Erythroblast (primary cell): ENCODE measurements around the gene PKN1.
A peak's percentile ranks its signal among the peaks of the same experiment; 100 is the strongest.
"Not testable (repeated sequence)": the region's sequence is repeated elsewhere in the genome, so short reads cannot be mapped to it uniquely, and the experiment has no call there.

Experiments
- DNase-seq, 2 experiments: peaks; one replicate each; lab custom pipeline; 2025; lab: John Stamatoyannopoulos, UW
- GATA1 ChIP-seq: IDR thresholded peaks from 2 replicates; pipeline ENCODE4 v1.6.1; 2011; ENCODE audit warnings: low read depth, mild to moderate bottlenecking, control low read depth, low read length, moderate library complexity
- POLR2A ChIP-seq: IDR thresholded peaks from 2 replicates; pipeline ENCODE4 v1.6.1; 2011; ENCODE audit warnings: mild to moderate bottlenecking, low read length

The PKN1 gene

GRCh38 chr19:14402332-14403144 is 30.6 kb upstream of the PKN1 start:
- TF ChIP-seq POLR2A = no peak
- TF ChIP-seq GATA1 = no peak

GRCh38 chr19:14403145-14403930 is 29.8 kb upstream of the PKN1 start:
- not testable (repeated sequence) for DNase-seq

More at GRCh38 chr19:14402332-14403144, 30.6 kb upstream of the PKN1 start:
- peak; percentile 39 to 73 for DNase-seq

GRCh38 chr19:14404312-14404711 is 28.8 kb upstream of the PKN1 start:
- TF ChIP-seq POLR2A (no peak), GATA1 (no peak)
- no peak for DNase-seq

DNA sequence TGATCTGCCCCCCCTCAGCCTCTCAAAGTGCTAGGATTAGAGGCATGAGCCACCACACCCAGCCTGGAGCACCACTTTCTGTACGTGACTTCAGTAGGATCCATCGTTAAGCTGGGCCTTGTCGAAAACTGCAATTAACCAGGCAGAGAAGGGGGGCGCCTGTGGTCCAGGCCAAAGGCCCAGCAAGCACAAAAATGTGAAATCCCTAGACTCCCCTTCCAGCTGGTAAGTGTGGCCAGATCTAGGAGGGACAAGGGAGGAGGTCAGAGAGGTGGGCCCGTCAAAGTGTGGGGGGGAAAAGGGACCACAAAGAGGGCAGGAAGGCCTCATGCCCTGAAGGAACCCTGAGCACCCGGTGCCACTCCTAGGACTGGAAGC is 27.7 kb upstream of the PKN1 start:
- DNase-seq = no peak

DNA sequence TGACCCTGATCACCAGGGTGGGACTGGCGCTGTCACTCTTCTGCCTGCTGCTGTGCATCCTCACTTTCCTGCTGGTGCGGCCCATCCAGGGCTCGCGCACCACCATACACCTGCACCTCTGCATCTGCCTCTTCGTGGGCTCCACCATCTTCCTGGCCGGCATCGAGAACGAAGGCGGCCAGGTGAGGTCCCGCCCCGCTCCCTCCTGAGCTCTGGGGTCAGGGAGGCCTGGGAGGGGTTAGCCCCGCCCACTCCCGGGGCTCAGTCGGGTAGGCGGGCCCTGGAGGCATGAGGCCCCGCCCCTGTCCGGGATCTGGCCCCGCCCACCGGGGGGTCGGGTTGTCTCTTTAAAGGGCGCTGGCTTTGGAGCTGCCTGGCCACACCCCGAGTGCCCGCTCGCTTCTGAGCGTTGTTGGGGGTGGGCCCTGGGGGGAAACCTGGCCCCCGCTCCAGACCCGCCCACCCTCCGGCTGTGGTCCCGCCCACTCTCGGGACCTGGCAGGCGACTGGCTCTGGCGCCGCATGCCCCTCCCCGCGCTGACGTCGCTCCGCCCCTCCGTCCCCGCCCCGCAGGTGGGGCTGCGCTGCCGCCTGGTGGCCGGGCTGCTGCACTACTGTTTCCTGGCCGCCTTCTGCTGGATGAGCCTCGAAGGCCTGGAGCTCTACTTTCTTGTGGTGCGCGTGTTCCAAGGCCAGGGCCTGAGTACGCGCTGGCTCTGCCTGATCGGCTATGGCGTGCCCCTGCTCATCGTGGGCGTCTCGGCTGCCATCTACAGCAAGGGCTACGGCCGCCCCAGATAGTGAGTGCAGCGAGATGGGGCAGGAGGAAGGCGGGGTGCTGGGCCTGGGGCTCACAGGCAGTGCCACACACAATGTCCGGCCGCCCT is 27.1 kb upstream of the PKN1 start:
- TF ChIP-seq GATA1 (no peak), POLR2A (no peak)
- DNase-seq = peak; percentile 93 to 96

More for the DNA sequence above, 27.7 kb upstream of the PKN1 start:
- TF ChIP-seq GATA1 = no peak
- no peak for TF ChIP-seq POLR2A

- DNase-seq = no peak
Observed at GRCh38 chr19:14406645-14407401, 26.3 kb upstream of the PKN1 start.

DNA sequence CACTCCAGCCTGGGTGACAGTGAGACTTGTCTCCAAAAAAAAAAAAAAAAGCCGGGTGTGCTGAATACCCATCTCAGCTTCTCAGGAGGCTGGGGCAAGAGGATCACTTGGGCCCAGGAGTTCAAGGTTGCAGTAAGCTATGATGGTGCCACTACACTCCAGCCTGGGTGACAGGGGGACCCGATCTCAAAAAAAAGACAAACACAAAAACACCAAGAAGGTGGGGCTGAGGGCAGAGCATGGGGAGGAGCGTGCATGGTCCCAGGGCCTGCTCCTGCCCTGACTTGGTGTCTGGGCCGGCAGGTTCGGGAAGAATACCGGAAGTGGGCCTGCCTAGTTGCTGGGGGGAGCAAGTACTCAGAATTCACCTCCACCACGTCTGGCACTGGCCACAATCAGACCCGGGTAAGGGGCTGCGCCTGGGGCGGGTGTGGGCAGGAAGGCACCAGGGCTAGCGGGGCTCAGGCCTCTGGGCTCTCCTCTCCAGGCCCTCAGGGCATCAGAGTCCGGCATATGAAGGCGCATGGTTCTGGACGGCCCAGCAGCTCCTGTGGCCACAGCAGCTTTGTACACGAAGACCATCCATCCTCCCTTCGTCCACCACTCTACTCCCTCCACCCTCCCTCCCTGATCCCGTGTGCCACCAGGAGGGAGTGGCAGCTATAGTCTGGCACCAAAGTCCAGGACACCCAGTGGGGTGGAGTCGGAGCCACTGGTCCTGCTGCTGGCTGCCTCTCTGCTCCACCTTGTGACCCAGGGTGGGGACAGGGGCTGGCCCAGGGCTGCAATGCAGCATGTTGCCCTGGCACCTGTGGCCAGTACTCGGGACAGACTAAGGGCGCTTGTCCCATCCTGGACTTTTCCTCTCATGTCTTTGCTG is 25.3 kb upstream of the PKN1 start:
- no peak for TF ChIP-seq POLR2A
- peak in 1 of 2 experiments; percentile 37 for DNase-seq

More at GRCh38 chr19:14406645-14407401, 26.3 kb upstream of the PKN1 start:
- TF ChIP-seq POLR2A (peak; percentile 15), GATA1 (no peak)

- no peak for DNase-seq
- TF ChIP-seq GATA1 (no peak), POLR2A (no peak)
Observed at GRCh38 chr19:14408491-14409145, 24.5 kb upstream of the PKN1 start.

GRCh38 chr19:14409146-14410023 is 23.7 kb upstream of the PKN1 start:
- DNase-seq = no peak
- TF ChIP-seq GATA1 (no peak), POLR2A (no peak)

DNA sequence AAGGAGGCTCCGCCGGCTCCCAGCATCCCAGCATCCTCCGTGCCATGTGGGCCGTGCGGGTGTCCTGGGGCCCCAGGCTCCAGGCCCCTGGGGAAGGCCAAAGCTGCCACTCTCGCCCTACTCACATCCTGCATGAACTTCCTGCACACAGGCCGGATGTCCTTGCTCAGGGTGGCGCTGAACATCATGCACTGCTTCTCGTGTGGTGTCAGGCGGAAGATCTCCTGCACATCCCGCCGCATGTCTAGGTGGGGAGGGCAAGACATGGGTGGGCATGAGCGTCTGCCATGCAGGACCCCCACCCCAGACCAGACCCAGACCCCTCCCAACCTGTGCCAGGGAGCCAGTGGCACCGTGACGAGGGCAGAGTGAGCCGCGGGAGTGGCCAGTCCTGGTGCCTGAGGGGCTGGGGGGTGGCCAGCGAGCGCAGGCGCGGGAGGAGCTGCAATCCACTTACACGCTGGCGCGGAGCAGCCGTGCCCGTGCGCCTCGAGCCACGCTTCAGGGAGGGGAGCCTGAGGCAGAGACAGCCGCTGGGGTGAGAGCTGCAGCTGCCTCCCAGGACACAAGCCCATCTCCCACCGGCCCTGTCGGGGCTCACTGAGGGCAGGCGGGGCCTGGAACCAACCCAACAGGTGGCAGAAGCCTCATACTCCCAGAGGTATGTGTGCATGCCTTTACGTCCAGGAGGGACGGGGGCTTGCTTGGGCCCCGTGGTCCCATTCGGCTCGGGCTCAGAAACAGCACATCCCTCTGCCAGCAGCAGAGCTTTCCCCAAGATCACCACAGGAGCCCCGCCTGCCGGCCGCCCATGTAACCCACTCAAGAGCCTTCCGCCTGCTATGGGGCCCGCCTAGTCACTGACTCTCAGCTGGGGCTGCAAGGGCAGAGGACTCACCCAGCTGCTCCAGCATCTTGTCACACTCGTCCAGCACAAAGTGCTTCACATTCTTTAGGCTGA is 22.7 kb upstream of the PKN1 start:
- no peak for TF ChIP-seq POLR2A
- TF ChIP-seq GATA1 = no peak
- DNase-seq = no peak
